ENCODE data around the gene FARS2. TPM values are rescaled to one million over a fixed set of nuclear protein-coding genes. Genes with fewer than 3 reads are reported as not detected.

FARS2 gene
- total and polyA plus RNA-seq, 7 donors: 10.6 to 17.5 (median 14.4) TPM

GRCh38 chr6:5493806-5494205 is 232.5 kb downstream of the FARS2 start:
- no peak for DNase-seq
- H3K4me1 ChIP-seq: peaks cover 20% of the 10 kb centered on the region
- TF ChIP-seq CTCF (IDR thresholded peaks at IDR 0.05): no peak
- no peak overlapping the region for H3K27ac ChIP-seq
- no peaks in the 10 kb centered on the region for H3K9me3 ChIP-seq
- peak in 1 of 4 donors; percentile 70 for ATAC-seq
- 34 to 58% (median 52%) methylated on average over 2 of the region's 2 CpGs for WGBS, 3 donors
- H3K27me3 ChIP-seq (ENCODE audit: insufficient read depth in 3 of 3, low read length in 2 of 3): no peaks in the 10 kb centered on the region
- H3K36me3 ChIP-seq (ENCODE audit: insufficient read depth in 1 of 2, low read depth in 1 of 2): no peaks in the 10 kb centered on the region
- no peak overlapping the region for H3K4me3 ChIP-seq
- intact Hi-C loops (cut with DNase I): no loop called here

- Histone ChIP-seq H3K27me3 (ENCODE audit: insufficient read depth in 3 of 3, low read length in 2 of 3) (no peaks in the 10 kb centered on the region), H3K27ac (no peak overlapping the region), H3K9me3 (no peaks in the 10 kb centered on the region), H3K4me3 (no peak overlapping the region), H3K36me3 (ENCODE audit: insufficient read depth in 1 of 2, low read depth in 1 of 2) (no peaks in the 10 kb centered on the region), H3K4me1 (peaks cover 28% of the 10 kb centered on the region)
- ATAC-seq (no peak), DNase-seq (no peak)
- no peak for TF ChIP-seq CTCF (IDR thresholded peaks at IDR 0.05)
- 87 to 90% (median 88%) methylated on average over 10 of the region's 10 CpGs for WGBS, 3 donors
- intact Hi-C loops (cut with DNase I): no loop called here
These were observed 236.7 kb downstream of the FARS2 start for GRCh38 chr6:5497896-5498578.

- peaks cover 24% of the 10 kb centered on the region for H3K4me1 ChIP-seq
- ATAC-seq (no peak), DNase-seq (no peak)
- H3K27ac ChIP-seq: no peak overlapping the region
- H3K36me3 ChIP-seq (ENCODE audit: insufficient read depth in 1 of 2, low read depth in 1 of 2): no peaks in the 10 kb centered on the region
- 76 to 97% (median 91%) methylated on average over 1 of the region's 1 CpG for WGBS, 3 donors
- H3K9me3 ChIP-seq: no peaks in the 10 kb centered on the region
- TF ChIP-seq CTCF (IDR thresholded peaks at IDR 0.05): no peak
- H3K27me3 ChIP-seq (ENCODE audit: insufficient read depth in 3 of 3, low read length in 2 of 3): no peaks in the 10 kb centered on the region
- intact Hi-C loops (cut with DNase I): no loop called here
- H3K4me3 ChIP-seq: no peak overlapping the region
These were observed 237.2 kb downstream of the FARS2 start for GRCh38 chr6:5498579-5498899.

- intact Hi-C loops (cut with DNase I): no loop called here
- Histone ChIP-seq H3K9me3 (no peaks in the 10 kb centered on the region), H3K27ac (no peak overlapping the region), H3K36me3 (ENCODE audit: insufficient read depth in 1 of 2, low read depth in 1 of 2) (no peaks in the 10 kb centered on the region), H3K4me1 (peaks cover 15% of the 10 kb centered on the region), H3K4me3 (no peak overlapping the region), H3K27me3 (ENCODE audit: insufficient read depth in 3 of 3, low read length in 2 of 3) (no peaks in the 10 kb centered on the region)
- no peak for TF ChIP-seq CTCF (IDR thresholded peaks at IDR 0.05)
- 66 to 71% (median 69%) methylated on average over 6 of the region's 6 CpGs for WGBS, 3 donors
- ATAC-seq (peak; percentile 11 to 79 (median 39)), DNase-seq (no peak)
These were observed 238.5 kb downstream of the FARS2 start for GRCh38 chr6:5499644-5500306.
